Activated CD4-positive, CD25-positive, alpha-beta regulatory T cell treated with anti-CD3 and anti-CD28 coated beads, Interleukin-2, amount 50 U/mL, for 24 hours (primary cell): ENCODE results near the gene ARHGAP8.
"Not testable (repeated sequence)": the region's sequence is repeated elsewhere in the genome, so short reads cannot be mapped to it uniquely, and the experiment has no call there.

ENCODE experiments used
- ATAC-seq, 2 donors: fragments of 150-1000 bp; cut with Tn5 transposase; one replicate each; pipeline ENCODE4 v1.10.0; 2021; ENCODE audit warnings: mild to moderate bottlenecking in 1 of 2, moderate library complexity in 1 of 2

ARHGAP8 gene

DNA sequence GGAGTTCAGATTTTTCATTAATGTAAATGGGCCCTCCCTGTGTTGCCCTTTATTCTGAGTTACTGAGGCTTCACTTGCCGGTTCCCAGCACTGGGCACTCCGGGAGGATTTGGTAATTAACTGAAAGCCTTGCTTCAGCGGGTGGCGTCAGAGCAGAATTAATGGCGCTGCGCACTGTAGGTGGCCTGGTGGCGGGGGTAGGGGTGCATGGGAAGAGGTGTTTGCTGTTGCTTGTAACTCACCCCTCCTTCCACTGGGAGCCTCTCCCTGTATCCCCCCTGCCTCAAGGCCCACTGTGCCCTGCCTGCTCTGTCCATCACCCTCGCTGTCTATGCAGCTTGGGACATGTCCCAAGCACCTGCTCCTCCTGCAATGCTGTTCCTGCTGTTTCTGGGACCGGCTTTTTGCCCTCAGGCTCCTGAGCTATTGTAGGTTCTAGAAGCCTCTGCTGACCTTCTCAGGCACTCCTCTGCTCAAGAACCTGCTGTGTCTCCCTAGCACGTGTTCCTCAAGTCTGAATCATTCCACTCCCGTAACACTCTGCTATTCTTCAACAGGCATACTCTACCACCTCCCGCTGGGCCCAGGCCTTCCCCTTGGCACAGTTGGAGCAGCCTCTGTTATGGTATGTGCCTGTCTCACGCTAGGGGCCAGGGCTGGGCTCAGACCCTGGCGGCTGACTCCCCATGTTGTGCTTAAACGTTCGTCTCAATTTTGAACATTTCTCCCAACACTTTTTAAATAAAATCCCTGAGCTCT is 24.4 kb downstream of the ARHGAP8 start:
- ATAC-seq: no peak

DNA sequence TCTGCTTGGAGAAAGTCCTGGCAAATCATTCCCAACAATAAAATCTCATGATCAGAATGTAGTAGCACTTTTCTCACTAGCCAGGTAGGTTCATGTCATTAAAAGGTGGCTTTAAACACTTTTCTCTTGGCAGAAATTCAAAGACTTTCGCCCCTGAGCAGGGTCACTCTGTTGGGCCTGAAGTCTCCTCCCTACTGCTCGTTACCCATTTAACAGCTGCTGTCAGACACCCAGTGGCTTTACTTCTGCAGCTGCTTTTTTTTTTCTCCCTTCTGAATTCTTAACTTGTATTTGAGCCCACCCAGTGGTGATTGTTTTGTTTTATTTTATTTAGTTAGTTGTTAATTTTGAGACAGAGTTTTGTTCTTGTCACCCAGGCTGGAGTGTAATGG is 25.0 kb downstream of the ARHGAP8 start:
- no peak for ATAC-seq

DNA sequence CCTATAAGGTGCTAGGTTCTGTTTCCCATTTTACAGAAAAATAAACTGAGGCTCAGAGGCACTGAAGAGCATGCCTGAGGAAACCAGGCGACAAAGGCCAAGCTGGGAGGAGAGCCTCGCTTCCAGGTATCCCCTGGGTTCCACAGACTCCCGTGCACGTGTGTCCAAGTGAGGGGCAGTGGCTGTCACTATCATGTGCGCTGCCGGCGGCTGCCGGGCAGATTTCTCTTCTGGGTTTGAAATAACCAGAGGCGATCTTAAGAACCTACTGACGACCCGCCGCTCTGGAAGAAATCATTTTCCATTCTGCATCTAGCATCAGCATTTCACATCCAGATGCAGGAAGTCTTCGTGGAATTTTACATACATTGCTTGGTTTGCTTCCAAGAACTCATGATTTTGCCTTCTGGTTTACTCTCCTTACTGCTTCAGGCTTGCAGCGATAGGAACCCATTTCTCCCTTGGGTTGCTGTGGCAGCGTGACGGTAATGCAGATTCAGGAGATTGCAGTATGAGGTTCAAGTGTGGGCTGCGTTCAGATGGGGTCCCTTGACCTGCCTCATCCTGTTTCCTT is 28.6 kb downstream of the ARHGAP8 start:
- no peak for ATAC-seq

DNA sequence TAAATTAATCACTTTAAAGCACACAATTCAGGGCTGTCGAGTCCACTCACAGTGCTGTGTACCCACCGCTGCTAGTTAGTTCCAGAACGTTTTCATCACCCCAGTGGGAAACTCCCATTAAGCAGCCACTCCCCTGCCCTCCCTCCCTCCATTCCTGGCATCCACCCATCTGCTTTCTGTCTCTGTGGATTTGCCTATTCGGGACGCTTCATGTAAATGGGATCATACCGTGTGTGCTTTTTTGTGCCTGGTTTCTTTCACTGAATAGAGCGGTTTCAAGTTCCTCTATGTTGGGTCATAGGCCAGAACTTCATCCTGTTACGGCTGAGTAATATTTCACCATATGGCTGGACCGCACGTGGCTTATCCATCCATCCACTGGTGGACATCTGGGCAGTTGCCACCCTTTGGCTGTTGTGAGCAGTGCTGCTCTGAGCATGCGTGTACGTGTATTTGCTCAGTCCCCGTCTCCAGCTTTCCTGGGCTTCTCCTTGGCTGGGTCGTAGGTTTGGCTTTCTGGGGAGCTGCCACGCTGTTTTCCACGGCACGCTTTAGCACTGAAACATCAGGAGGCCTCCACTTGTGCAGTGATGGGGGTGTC is 30.1 kb downstream of the ARHGAP8 start:
- no peak for ATAC-seq

DNA sequence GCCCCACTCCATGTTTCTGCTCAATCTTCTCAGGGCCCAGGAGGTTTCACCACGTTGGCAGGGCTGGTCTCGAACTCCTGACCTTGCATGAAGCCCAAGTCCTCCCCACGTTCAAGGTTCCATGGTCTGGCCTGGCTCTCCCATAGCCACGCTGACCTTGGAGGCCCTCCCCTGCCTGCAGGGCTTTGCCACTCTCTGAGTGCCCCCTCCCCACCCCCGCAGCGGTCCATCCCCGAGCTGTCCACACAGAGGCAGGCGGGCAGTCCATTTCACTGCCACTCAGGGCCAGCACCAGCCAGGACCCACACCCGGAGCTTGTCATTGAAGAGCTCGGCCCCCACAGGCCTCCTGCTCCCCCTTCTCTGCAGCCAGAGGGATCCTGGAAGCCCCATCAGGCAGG is 30.7 kb downstream of the ARHGAP8 start:
- no peak for ATAC-seq

- ATAC-seq: no peak
Observed at GRCh38 chr22:44783581-44783980, 31.2 kb downstream of the ARHGAP8 start.

- ATAC-seq: no peak
Observed at GRCh38 chr22:44786136-44786535, 33.8 kb downstream of the ARHGAP8 start.

DNA sequence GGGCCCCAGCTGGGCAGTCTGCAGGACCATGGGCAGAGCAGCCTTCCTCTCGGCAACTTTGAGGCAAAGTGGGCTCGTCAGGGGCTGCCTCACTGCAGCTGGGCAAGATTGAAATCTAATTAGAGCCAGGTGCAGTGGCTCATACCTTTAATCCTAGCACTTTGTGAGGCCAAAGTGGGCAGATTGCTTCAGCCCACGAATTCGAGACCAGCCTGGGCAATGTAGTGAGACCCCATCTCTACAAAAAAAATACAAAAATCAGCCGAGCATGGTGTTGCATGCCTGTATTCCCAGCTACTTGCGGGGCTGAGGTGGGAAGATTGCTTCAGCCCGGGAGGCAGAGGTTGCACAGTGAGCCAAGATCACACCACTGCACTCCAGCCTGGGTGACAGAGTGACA is 34.2 kb downstream of the ARHGAP8 start:
- ATAC-seq: no peak

- no peak for ATAC-seq
Observed at GRCh38 chr22:44787832-44788231, 35.5 kb downstream of the ARHGAP8 start.

- no peak for ATAC-seq
Observed at GRCh38 chr22:44793106-44793505, 40.7 kb downstream of the ARHGAP8 start.

DNA sequence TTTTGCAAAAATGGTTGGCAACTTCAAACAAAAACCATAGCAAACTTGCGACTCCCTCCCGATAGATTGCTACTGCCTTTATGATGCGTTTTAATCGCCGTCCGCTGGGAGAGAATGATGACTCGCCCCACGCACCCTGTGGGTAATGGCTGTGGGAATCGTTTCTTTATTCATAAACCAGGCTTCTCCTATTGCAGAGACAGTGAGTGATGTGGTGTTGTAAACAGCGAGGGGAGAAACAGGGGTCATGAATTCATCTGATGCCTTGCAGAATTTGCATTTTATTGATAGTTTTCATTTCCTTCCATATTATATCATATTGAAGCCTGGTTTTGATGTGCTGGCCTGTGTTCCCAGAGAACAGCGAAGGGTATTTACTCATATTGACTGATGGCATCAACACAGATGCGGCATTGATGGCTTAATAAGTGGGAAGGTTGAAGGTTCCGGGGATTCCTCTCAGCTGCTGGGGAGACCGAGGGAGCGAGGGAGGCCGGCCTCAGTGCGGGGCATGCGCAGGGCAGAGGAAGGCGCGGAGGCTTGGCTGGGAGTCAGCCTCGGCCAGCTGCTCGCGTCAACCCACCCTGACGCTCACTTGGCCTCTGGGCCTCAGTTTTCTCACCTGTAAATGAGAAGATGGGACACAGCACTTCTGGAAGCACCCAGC is 41.3 kb downstream of the ARHGAP8 start:
- ATAC-seq: no peak

GRCh38 chr22:44795701-44796630 is 43.6 kb downstream of the ARHGAP8 start:
- no peak for ATAC-seq

DNA sequence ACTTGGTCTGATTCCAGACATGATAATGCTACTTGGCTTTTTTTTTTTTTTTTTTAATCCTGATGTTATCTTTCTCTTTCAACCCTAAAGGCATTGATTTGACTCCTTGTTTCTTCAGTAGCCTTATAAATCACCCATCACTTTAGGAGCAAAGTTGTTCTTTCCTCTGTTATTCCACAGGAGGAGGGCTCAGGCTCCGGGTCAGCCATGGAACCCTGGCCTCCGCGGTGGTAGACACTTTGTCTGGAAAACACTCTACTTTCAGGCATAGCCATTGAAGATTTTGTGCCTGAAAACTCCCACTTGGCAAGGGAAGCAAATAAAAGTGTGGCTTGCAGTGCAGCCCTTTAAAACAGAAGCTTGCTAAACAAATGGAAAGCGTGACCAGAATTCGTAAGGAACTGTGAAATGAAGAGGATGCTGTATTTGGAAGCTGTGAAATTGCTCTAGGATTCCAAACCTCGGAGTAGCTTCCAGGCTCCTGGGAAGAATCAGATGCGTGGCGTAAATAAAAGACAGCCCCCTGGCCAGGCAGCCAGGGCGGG is 44.9 kb downstream of the ARHGAP8 start:
- no peak for ATAC-seq

DNA sequence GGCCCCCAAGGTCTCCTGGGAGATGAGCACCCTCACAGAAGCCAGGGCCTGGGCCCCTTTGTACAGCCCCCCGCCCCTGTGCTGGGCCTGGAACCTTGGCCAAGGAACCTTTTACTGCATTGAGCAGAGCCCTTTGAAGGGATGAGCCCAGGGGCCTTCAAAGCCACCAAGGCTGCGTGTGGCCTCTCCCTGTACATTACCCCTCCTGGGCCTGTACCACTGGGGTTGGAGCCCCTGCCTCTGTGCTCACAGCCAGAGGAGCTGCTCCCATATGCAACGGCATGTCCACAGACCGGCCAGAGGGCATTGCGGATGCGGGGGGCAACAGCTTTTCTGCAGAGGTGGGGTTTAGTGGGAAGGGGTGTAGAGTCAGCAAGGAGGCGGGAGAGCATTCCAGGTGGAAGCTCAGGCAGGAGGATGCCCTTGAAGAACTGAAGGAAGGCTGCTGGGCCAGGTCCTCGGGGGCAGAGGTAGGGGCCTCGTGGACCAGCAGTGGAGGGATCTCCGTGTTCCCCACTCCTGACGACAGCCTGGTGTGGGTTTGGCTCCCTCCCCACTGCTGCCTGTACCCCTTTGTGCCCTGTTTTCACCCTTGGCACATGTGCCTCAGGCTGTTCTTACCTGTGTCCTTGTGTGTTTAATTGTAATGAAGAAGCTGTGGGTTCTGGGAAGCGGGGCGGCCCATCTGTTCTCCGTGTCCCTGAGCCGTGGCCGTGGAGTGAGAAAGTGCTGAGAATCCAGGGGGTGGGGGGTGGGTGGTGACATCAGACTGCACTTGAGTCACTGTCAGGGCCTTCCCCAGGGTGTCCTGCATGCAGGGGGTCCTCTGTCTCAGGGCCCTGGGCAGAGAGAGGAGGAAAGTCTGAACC is 46.9 kb downstream of the ARHGAP8 start:
- no peak for ATAC-seq

DNA sequence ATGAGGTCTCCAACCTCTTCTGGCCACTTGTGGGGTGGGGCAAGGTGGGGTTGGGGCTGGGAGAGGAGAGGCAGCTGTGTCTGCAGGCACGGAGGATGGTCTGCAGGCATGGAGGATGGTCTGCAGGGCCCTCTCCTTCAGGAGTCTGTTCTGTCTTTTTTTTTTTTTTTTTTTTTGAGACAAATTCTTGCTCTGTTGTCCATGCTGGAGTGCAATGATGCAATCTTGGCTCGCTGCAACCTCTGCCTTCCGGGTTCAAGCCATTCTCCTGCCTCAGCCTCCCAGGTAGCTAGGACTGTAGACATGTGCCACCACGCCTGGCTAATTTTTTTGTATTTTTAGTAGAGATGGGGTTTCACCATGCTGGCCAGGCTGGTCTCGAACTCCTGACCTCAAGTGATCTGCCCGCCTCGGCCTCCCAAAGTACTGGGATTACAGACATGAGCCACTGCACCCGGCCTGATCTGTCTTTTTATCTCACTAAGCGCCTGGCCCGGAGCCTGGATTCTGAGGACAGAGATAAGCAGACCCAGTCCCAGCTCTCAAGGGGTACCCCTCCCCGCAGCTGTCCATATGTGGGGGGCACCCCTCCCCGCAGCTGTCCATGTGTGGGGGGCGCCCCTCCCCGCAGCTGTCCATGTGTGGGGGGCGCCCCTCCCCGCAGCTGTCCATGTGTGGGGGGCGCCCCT is 47.7 kb downstream of the ARHGAP8 start:
- not testable (repeated sequence) for ATAC-seq

GRCh38 chr22:44801476-44801875 is 49.1 kb downstream of the ARHGAP8 start:
- ATAC-seq: no peak

GRCh38 chr22:44802071-44802700 is 49.8 kb downstream of the ARHGAP8 start:
- ATAC-seq: no peak

DNA sequence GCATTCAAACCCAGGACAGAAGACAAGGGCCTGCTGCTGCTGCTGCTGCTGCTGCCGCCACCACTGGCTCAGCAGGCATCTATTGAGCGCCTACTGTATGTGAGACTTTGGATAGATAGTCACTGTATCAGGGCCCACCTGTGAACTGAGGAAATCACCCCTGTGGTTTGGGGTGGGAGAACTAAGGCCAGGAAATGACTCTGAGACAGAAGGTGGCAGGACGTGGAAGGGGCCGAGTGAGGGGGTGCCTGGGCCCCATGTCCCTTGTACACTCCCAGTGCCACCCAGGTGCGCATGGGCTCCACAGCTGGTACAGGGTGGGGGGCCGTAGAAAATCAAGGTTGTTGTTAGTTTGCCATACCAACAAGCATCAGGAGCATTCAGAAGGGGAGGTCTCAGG is 50.6 kb downstream of the ARHGAP8 start:
- no peak for ATAC-seq

DNA sequence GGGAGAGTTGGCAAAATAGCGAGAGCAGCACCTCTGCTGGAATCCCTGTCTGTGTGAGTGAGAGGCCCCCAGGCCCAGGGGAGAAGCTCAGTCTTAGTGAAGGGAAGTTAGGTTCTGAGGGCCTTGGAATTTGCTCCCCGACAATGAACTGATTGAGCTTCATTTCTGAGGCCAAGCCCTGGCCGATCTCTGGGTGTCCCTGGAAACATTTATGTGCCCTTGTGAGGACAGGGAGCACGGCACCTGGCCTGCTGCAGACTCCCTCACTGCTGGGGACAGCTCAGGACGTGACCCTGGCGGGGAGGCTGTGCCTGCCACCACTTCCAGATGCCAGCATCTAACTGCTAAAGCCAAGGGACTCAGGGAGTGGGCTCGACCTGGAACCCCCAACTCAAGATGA is 52.0 kb downstream of the ARHGAP8 start:
- no peak for ATAC-seq

- ATAC-seq: no peak
Observed at GRCh38 chr22:44805711-44806110, 53.3 kb downstream of the ARHGAP8 start.
